ENCODE measurements around the gene DGCR2.
"Not testable (repeated sequence)": the region's sequence is repeated elsewhere in the genome, so short reads cannot be mapped to it uniquely, and the experiment has no call there.

Gene DGCR2

GRCh38 chr22:19038164-19038546 is 84.1 kb downstream of the DGCR2 start:
- no peak for DNase-seq

- no peak for DNase-seq
Observed at GRCh38 chr22:19037282-19038163, 84.7 kb downstream of the DGCR2 start.

- no peak for DNase-seq
Observed at GRCh38 chr22:19036523-19037273, 85.5 kb downstream of the DGCR2 start.

GRCh38 chr22:19036229-19036522 is 86.0 kb downstream of the DGCR2 start:
- DNase-seq: no peak

GRCh38 chr22:19035474-19036228 is 86.6 kb downstream of the DGCR2 start:
- DNase-seq: no peak

GRCh38 chr22:19035126-19035473 is 87.1 kb downstream of the DGCR2 start:
- DNase-seq: not testable (repeated sequence)

- DNase-seq: not testable (repeated sequence)
Observed at GRCh38 chr22:19034724-19035120, 87.5 kb downstream of the DGCR2 start.

- DNase-seq: not testable (repeated sequence)
Observed at GRCh38 chr22:19034031-19034723, 88.0 kb downstream of the DGCR2 start.

- not testable (repeated sequence) for DNase-seq
Observed at GRCh38 chr22:19033568-19033905, 88.7 kb downstream of the DGCR2 start.

GRCh38 chr22:19032898-19033567 is 89.2 kb downstream of the DGCR2 start:
- DNase-seq: not testable (repeated sequence)

- DNase-seq: not testable (repeated sequence)
Observed at GRCh38 chr22:19032156-19032785, 89.9 kb downstream of the DGCR2 start.

- DNase-seq: not testable (repeated sequence)
Observed at GRCh38 chr22:19030889-19031252, 91.3 kb downstream of the DGCR2 start.

- not testable (repeated sequence) for DNase-seq
Observed at GRCh38 chr22:19030226-19030888, 91.9 kb downstream of the DGCR2 start.

- DNase-seq: not testable (repeated sequence)
Observed at GRCh38 chr22:19029113-19030103, 92.8 kb downstream of the DGCR2 start.

GRCh38 chr22:19028060-19028455 is 94.2 kb downstream of the DGCR2 start:
- not testable (repeated sequence) for DNase-seq

- not testable (repeated sequence) for DNase-seq
Observed at GRCh38 chr22:19027371-19028059, 94.7 kb downstream of the DGCR2 start.

GRCh38 chr22:19026080-19026479 is 96.1 kb downstream of the DGCR2 start:
- DNase-seq: not testable (repeated sequence)

- DNase-seq: not testable (repeated sequence)
Observed at GRCh38 chr22:19024956-19025489, 97.2 kb downstream of the DGCR2 start.

GRCh38 chr22:19023931-19024330 is 98.3 kb downstream of the DGCR2 start:
- not testable (repeated sequence) for DNase-seq

Data from SHP77 treated with DMSO at 0.1 percent for 48 hours (cell line).